ENCODE data around the gene SYT7.

DNA sequence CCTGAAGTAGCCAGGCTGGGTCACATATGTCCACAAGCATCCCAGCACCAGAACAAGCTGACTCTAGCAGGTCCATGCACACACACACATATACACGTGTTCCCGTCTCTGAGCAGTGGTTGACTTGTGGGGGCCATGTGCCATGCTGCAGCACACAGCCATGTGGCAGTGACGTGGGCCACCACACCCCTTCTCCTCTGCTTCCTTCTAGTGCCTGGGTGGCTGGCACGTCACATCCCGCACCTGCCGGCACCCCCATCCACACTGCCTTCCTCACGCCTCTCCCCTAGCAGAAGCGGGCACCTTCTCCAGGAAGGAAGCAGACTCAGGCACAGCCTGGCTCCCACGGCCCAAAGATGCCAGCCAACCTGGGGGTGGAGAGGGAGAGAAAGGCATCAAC is 9.5 kb downstream of the SYT7 start:
- TF ChIP-seq CTCF (IDR thresholded peaks at IDR 0.05) (no peak), POLR2A (IDR thresholded peaks at IDR 0.05) (no peak)
